Activated CD4-positive, alpha-beta T cell treated with anti-CD3 and anti-CD28 coated beads for 24 hours (primary cell): ENCODE measurements around the gene ZNF747.
"Not testable (repeated sequence)": the region's sequence is repeated elsewhere in the genome, so short reads cannot be mapped to it uniquely, and the experiment has no call there.

Experiments
- DNase-seq, 2 donors: peaks; one replicate each; pipeline ENCODE4 v3.0.0-alpha.2; 2020; ENCODE audit warnings: low read depth in 2 of 2

ZNF747 gene

GRCh38 chr16:30533748-30534367, 800 bp downstream of the ZNF747 start:
- DNase-seq = no peak

- no peak for DNase-seq
Measured at GRCh38 chr16:30533146-30533522, 1.5 kb downstream of the ZNF747 start.

- DNase-seq = no peak
Measured at GRCh38 chr16:30532285-30533145, 2.1 kb downstream of the ZNF747 start.

GRCh38 chr16:30530163-30531037, 4.3 kb downstream of the ZNF747 start:
- DNase-seq = no peak

- DNase-seq = no peak
Measured at GRCh38 chr16:30528799-30529457, 5.7 kb downstream of the ZNF747 start.

GRCh38 chr16:30527635-30528178, 7.0 kb downstream of the ZNF747 start:
- DNase-seq = no peak

- peak; percentile 88 to 96 for DNase-seq
Measured at GRCh38 chr16:30526823-30527634, 7.6 kb downstream of the ZNF747 start.

- DNase-seq = no peak
Measured at GRCh38 chr16:30526137-30526822, 8.4 kb downstream of the ZNF747 start, which contains the start of gene ZNF768. Gene ZNF768, minus strand, starts transcription at chr16:30526566. Its CDS starts 153 bp downstream, at chr16:30526413.

- no peak for DNase-seq
Measured at GRCh38 chr16:30525844-30526136, 8.9 kb downstream of the ZNF747 start.

GRCh38 chr16:30524575-30525568, 9.8 kb downstream of the ZNF747 start:
- DNase-seq = no peak

- no peak for DNase-seq
Measured at GRCh38 chr16:30523768-30524574, 10.7 kb downstream of the ZNF747 start.

GRCh38 chr16:30522702-30523463, 11.8 kb downstream of the ZNF747 start:
- DNase-seq = not testable (repeated sequence)

GRCh38 chr16:30521873-30522641, 12.6 kb downstream of the ZNF747 start:
- no peak for DNase-seq

- no peak for DNase-seq
Measured at GRCh38 chr16:30521476-30521872, 13.2 kb downstream of the ZNF747 start.

GRCh38 chr16:30519120-30520049, 15.3 kb downstream of the ZNF747 start:
- DNase-seq = no peak
